NCI-H146 treated with DMSO at 0.1 percent for 48 hours (cell line): ENCODE data around the gene GGT5.
"Not testable (repeated sequence)": the region's sequence is repeated elsewhere in the genome, so short reads cannot be mapped to it uniquely, and the experiment has no call there.

Source experiments
- DNase-seq: peaks from one replicate; lab custom pipeline; 2025; ENCODE audit not compliant: unreplicated experiment; lab: John Stamatoyannopoulos, UW

The GGT5 gene

GRCh38 chr22:24263479-24263878, 18.6 kb upstream of the GGT5 start:
- not testable (repeated sequence) for DNase-seq

DNA sequence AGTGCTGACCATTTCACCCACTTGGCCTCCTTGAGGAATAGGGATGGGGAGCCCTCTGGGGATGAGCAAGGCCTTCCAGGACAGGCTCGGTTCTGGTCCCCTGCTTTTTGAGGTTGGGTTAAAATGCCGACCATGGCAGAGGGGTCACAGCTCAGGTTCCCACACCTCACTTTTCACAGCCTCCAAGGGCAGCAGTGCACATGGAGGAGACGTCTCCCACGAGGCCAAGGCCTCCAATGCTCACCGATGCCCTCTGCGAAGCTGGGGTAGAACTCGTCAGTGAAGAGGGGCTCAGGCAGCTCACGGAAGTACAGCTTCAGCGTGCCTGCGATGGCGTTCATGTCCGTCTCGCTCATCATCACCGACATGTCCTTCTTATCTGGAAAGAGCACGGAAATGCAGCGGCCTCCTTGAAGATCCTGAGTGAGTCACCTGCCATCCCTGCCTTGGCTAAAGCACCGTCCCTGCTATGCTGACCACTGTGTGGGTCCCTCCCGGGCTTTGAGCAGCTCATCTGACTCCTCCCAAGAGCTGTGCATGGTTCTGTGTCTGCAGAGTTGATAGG, 17.4 kb upstream of the GGT5 start:
- not testable (repeated sequence) for DNase-seq

- DNase-seq, result not testable (repeated sequence)
Measured at GRCh38 chr22:24259459-24259858, 14.6 kb upstream of the GGT5 start.

- DNase-seq, result not testable (repeated sequence)
Measured at GRCh38 chr22:24256736-24257135, 11.9 kb upstream of the GGT5 start.

DNA sequence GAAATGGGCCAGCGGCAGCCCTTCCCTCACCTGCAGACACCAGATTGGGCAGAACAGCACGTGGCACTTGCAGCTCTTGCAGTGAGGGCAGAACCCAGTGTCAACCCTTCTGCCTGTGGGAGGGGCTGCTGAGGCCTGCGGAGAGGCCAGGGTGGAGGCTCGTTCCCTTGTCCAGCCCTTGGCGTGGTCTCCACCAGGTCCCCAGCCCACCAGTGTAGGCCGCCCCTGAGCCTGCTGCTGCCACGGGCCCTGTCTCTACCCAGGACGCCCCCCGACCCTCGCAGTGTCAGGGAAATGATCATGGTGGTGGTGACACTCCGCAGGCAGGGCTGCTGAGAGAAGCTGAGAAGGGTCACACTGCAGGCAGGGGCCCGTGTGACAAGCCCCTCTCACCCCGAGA, 11.3 kb upstream of the GGT5 start:
- DNase-seq, result not testable (repeated sequence)

- DNase-seq, result not testable (repeated sequence)
Measured at GRCh38 chr22:24253126-24253525, 8.2 kb upstream of the GGT5 start.

DNA sequence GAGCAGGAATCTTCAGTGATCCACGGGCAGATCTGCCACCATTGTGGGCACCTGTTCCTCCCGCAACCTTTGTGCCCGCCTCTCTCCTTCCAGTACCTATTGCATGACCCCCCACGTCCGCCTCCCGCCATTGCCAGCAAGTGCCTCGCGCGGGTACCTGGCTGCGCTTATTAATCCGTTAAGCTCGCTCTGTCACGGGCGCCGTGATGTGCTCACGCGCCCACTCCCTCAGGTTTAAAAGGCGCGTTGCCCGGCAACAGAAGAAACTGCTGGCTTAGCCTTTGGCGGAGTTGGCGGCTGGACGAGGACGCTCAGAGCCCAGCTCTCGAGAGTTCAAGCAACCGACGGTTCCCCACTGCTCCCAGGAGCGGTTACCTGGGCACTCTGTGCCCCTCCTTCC, 6.4 kb upstream of the GGT5 start:
- not testable (repeated sequence) for DNase-seq

GRCh38 chr22:24249413-24249812, 4.5 kb upstream of the GGT5 start:
- not testable (repeated sequence) for DNase-seq

DNA sequence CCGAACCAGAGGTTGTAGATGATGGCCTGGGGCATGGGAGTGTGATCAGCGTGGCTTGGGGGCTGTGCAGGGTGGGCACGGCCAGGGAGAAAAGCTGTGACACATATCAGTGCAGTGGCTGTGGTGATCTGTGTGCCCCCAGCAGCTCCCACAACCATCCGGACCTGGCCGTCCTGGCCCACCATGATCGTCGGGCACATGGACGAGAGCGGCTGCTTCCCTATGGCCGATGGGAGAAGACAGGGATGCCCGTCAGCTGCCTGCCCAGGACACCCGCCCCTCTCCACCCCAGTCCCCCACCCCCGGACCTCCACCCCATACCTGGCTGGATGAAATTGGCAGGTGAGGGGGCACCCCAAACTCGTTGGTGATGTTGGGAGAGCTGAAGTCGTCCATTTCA, 3.7 kb upstream of the GGT5 start:
- DNase-seq, result not testable (repeated sequence)

- no peak for DNase-seq
Measured at GRCh38 chr22:24247564-24248344, 2.9 kb upstream of the GGT5 start.

DNA sequence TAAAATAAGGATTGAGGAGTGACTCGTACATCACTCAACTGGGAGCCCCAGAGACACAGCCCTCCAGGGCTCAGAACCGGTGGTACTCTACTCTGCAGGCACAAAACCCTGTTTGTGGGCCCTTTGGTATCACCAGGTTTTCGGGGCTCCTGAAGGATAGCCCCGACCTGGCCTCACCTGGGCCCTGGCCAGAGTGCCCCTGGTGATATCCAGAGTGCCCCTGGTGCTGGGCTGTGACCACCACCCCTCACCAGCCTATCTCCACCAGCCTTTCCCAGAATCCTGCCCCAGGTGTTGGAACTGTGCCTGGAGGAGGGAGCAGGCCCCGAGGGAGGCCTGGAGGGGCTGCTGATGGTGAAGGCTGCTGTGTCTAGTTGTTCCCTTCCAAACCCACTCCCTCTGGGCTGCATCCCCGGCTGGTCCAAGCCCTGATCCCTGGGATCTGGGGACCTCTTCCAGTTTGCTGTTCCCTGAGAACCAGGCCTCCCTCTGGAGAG, 2.2 kb upstream of the GGT5 start:
- no peak for DNase-seq

DNA sequence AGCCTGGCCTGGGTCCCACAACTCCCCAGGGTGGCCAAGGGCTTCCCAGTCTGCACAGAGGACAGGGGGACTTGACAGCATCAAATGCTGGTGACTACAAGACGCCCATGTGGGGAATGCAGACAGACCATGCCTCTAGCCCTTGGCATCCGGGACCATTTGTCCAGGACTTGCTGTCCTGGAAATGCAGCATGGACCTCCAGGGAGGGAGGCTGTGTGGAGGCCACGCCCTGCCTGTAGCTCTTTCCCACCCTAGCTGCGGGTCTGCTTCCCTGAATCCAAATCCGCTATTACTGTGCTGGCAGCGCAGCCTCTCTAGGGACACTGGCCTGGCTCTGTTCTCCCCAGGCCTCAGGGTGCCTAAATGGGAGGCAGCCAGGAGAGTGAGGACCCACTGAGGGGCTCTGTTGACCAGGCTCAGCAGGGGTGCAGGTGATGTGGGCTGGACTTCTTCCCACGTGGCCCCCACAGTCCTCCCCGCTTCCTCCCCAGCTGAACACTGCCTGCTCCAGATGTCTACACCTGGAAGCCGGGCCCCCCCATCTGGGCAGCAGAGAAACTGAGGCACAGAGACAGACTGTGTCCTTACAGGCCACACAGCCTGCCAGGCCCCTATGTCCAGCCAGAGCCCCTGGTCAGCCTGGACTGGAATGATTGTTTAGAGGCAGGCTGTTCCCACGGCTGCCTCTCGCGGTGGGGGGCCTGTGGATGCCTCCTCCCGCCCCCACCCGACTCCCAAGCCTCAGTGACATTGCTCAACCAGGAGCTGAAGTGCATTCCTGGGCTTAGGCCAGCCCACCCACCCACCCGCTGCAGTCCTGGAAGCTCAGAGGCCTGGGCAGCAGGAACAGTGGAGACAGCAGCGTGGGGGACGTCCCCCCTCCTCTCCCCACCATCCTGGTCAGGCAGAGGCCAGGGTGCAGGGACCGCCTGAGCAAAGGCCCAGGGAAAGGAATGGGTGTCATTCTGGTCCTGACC, 991 bp upstream of the GGT5 start:
- DNase-seq, result not testable (repeated sequence)

DNA sequence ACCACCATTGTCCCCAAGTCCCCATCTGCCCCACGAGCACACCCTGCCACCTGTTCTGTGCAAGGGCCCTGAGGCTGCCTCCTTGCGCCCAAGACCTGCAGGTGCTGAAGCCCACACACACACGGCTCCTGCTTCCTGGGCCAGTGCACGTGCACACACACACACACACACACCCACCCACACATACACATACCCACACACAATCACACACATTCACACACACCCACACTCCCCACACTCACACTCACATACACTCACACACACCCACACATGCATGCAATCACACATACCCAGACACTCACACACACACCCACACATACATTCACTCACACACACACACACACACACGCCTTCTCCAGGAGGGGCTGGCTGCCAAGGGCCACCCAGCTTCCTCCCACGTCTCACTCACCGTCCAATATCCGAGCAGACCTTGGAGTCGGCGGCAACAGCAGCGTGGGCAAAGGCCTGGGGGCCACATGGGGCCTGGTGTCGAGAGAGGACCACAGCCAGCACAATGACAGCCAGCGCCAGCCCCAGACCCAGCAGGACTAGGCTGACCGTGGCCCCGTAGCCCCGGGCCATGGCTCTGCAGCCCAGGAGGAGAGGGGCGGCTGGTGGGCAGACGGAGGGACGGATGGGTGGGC, 616 bp downstream of the GGT5 start:
- no peak for DNase-seq

GRCh38 chr22:24243417-24243816, 1.5 kb downstream of the GGT5 start:
- DNase-seq, result not testable (repeated sequence)

GRCh38 chr22:24240985-24241692, 3.7 kb downstream of the GGT5 start:
- DNase-seq, result not testable (repeated sequence)

GRCh38 chr22:24240381-24240780, 4.5 kb downstream of the GGT5 start:
- no peak for DNase-seq

GRCh38 chr22:24238101-24238694, 6.7 kb downstream of the GGT5 start:
- DNase-seq, result not testable (repeated sequence)

DNA sequence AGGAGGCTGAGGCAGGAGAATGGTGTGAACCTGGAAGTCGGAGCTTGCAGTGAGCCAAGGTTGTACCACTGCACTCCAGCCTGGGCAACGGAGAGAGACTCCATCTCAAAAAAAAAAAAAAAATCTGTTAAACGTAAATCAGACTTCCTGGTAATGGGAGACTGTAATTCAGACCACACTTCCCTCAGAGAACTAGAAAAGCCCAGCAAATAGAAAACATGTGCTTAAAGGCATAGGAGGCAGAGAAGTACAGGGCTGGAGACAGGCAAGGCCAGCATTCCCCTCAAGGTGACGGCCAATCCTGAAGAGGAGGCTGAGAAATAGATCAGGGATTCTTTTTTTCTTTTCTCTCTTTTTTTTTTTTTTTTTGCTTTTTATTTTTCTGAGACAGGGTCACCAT, 8.2 kb downstream of the GGT5 start:
- DNase-seq, result no peak

- DNase-seq, result no peak
Measured at GRCh38 chr22:24235315-24235714, 9.6 kb downstream of the GGT5 start.

GRCh38 chr22:24233816-24234215, 11.1 kb downstream of the GGT5 start:
- no peak for DNase-seq
